K562 (cell line): ENCODE data around the gene PGLYRP4. TPM values are rescaled to one million over a fixed set of nuclear protein-coding genes. Genes with fewer than 3 reads are reported as not detected.

Source experiments
- ATAC-seq: fragments of 200-7000 bp; cut with Tn5 transposase; 3 replicates; pipeline ENCODE4 v1.9.1; 2020; ENCODE audit warnings: moderate library complexity
- BruUV-seq: library from RNA; stranded (reverse); fragments of 400-500 nt; replicated peaks from 2 replicates; lab custom pipeline; 2021; lab: Mats Ljungman, UMichigan
- CTCF ChIA-PET: fragments of 300-600 bp; formaldehyde crosslinking; extraction: SDS; loops from one replicate; lab custom pipeline; 2021; ENCODE audit warnings: low intra/inter-chr PET ratio; lab: Yijun Ruan, JAX
- POLR2A ChIA-PET: fragments of 300-600, 350-650 bp; sonication (Branson Sonifier 250); formaldehyde crosslinking; extraction: SDS; loops from one replicate; lab custom pipeline; 2021; ENCODE audit warnings: antibody characterized with exemption, inconsistent platforms; lab: Yijun Ruan, JAX
- DNase-seq, 4 experiments: peaks; one replicate each; pipeline versions ENCODE4 v3.0.0 to v3.0.0-alpha.2; 2011 to 2018; ENCODE audit warnings: low spot score in 3 of 4, mixed read lengths in 3 of 4; ENCODE audit errors: extremely low read depth in 1 of 4
- FAIRE-seq: peaks from 2 replicates; lab custom pipeline; 2011; peaks lifted over from hg19 to GRCh38; lab: Jason Lieb, UNC
- H2AFZ ChIP-seq: 2 replicates; pipeline ENCODE4 v1.6.0; 2011; ENCODE audit warnings: low read depth, low read length, control low read depth, inconsistent platforms
- H3K27ac ChIP-seq: fragments of 200-600 bp; 3 replicates; pipeline ENCODE4 v1.8.0; 2011; ENCODE audit warnings: low read depth, mild to moderate bottlenecking, control low read depth, inconsistent platforms, low read length, moderate library complexity, mixed read lengths; ENCODE audit errors: extremely low read depth
- H3K27me3 ChIP-seq, 2 experiments: fragments of 300-600 bp in 1 of 2; 2 replicates in 1 of 2; 3 replicates in 1 of 2; pipeline versions ENCODE4 v1.6.0 to v1.8.0; 2011; ENCODE audit warnings: inconsistent platforms in 2 of 2, low read length in 2 of 2, mild to moderate bottlenecking in 1 of 2, mixed read lengths in 1 of 2, moderate library complexity in 1 of 2; ENCODE audit not compliant: control insufficient read depth in 2 of 2, insufficient read depth in 2 of 2
- H3K36me3 ChIP-seq: fragments of 300-600 bp; 3 replicates; pipeline ENCODE4 v1.8.0; 2011; ENCODE audit warnings: mild to moderate bottlenecking, low read length, inconsistent platforms; ENCODE audit not compliant: control insufficient read depth, insufficient read depth
- H3K4me1 ChIP-seq, 2 experiments: fragments of 200-600 bp in 1 of 2; replicated peaks in 1 of 2; 2 replicates in 1 of 2; 3 replicates in 1 of 2; pipeline versions ENCODE4 v1.5.1 to v1.8.0; 2011; ENCODE audit warnings: inconsistent platforms in 2 of 2, low read length in 2 of 2, mild to moderate bottlenecking in 1 of 2, mixed read lengths in 1 of 2, moderate library complexity in 1 of 2; ENCODE audit not compliant: control insufficient read depth in 2 of 2, insufficient read depth in 2 of 2
- H3K4me2 ChIP-seq: 2 replicates; pipeline ENCODE4 v1.6.1; 2011; ENCODE audit warnings: low read length, control low read depth, inconsistent platforms, mixed read lengths; ENCODE audit not compliant: insufficient read depth
- H3K4me3 ChIP-seq: fragments of 200-600 bp; sonication (generic), shearing (Covaris generic); 2 replicates; pipeline ENCODE4 v1.5.1; 2016; ENCODE audit warnings: control low read depth, inconsistent platforms
- H3K79me2 ChIP-seq: fragments of 200-600 bp; 3 replicates; pipeline ENCODE4 v1.8.0; 2011; ENCODE audit warnings: low read length, inconsistent platforms; ENCODE audit not compliant: control insufficient read depth, insufficient read depth
- H3K9ac ChIP-seq, 2 experiments: 2 replicates each; pipeline versions ENCODE4 v1.6.0 to v1.6.1; 2011; ENCODE audit warnings: low read depth in 2 of 2, low read length in 2 of 2, control low read depth in 1 of 2, inconsistent platforms in 1 of 2, mild to moderate bottlenecking in 1 of 2, mixed read lengths in 1 of 2; ENCODE audit not compliant: insufficient read depth in 1 of 2
- H3K9me1 ChIP-seq: one replicate; pipeline ENCODE4 v1.6.0; 2011; ENCODE audit warnings: inconsistent platforms, mild to moderate bottlenecking, low read length, moderate library complexity; ENCODE audit not compliant: control insufficient read depth, insufficient read depth
- H3K9me3 ChIP-seq: replicated peaks from 2 replicates; pipeline ENCODE4 v1.5.1; 2011; ENCODE audit warnings: low read depth, low read length, inconsistent platforms; ENCODE audit not compliant: control insufficient read depth, insufficient read depth
- H4K20me1 ChIP-seq: replicated peaks from 2 replicates; pipeline ENCODE4 v1.6.1; 2011; ENCODE audit warnings: low read length, inconsistent platforms, mixed read lengths; ENCODE audit not compliant: control insufficient read depth, insufficient read depth
- ADNP ChIP-seq: fragments of 200-800 bp; sonication (Bioruptor generic); IDR thresholded peaks from 2 replicates; pipeline ENCODE4 v1.6.1; 2016; ENCODE audit warnings: missing genetic modification characterization, missing compliant biosample characterization
- CC2D1A ChIP-seq: fragments of 450-650 bp; IDR thresholded peaks from 2 replicates; pipeline ENCODE4 v1.6.1; 2017; ENCODE audit warnings: mild to moderate bottlenecking
- CHD2 ChIP-seq: IDR thresholded peaks from 2 replicates; pipeline ENCODE4 v1.6.1; 2011; ENCODE audit warnings: low read depth, low read length
- FOXA1 ChIP-seq: fragments of 450-650 bp; IDR thresholded peaks from 2 replicates; pipeline ENCODE4 v1.6.1; 2016; ENCODE audit warnings: mild to moderate bottlenecking, borderline replicate concordance
- GABPB2 ChIP-seq: fragments of 250-450 bp; sonication (Bioruptor Pico); conservative IDR thresholded peaks from 2 replicates; pipeline ENCODE4 v1.5.1; 2021; ENCODE audit warnings: mild to moderate bottlenecking
- GATAD2A ChIP-seq: fragments of 450-650 bp; IDR thresholded peaks from 2 replicates; pipeline ENCODE4 v1.6.1; 2017
- HNRNPK ChIP-seq: fragments of 200-400 bp; formaldehyde crosslinking; IDR thresholded peaks from one replicate; pipeline ENCODE4 v1.6.1; 2018; ENCODE audit warnings: mild to moderate bottlenecking, low read depth, low read length; ENCODE audit not compliant: poor library complexity, severe bottlenecking
- KLF6 ChIP-seq: fragments of 250-450 bp; sonication (Bioruptor Pico); IDR thresholded peaks from 2 replicates; pipeline ENCODE4 v1.4.0; 2020; ENCODE audit warnings: mild to moderate bottlenecking, moderate library complexity, borderline replicate concordance
- MECOM ChIP-seq: fragments of 250-450 bp; sonication (Bioruptor Pico); IDR thresholded peaks from 2 replicates; pipeline ENCODE4 v1.8.0; 2022; ENCODE audit warnings: inconsistent platforms
- MEIS2 ChIP-seq: fragments of 450-650 bp; IDR thresholded peaks from 2 replicates; pipeline ENCODE4 v1.6.1; 2014; ENCODE audit warnings: mild to moderate bottlenecking; ENCODE audit not compliant: partially characterized antibody
- NCOR1 ChIP-seq: fragments of 450-650 bp; IDR thresholded peaks from 2 replicates; pipeline ENCODE4 v1.6.1; 2016; ENCODE audit warnings: mild to moderate bottlenecking, moderate library complexity
- PTRF ChIP-seq: fragments of 450-650 bp; IDR thresholded peaks from 2 replicates; pipeline ENCODE4 v1.6.1; 2016; ENCODE audit warnings: mild to moderate bottlenecking, missing genetic modification characterization, missing compliant biosample characterization
- SRF ChIP-seq, 2 experiments: fragments of 250-450, 450-650 bp in 1 of 2; sonication (Bioruptor Pico) in 1 of 2; sonication (generic) in 1 of 2; formaldehyde crosslinking; IDR thresholded peaks; 2 replicates each; pipeline versions ENCODE4 v1.5.0 to v1.5.1; 2020 to 2022; ENCODE audit warnings: mild to moderate bottlenecking in 1 of 2, missing genetic modification reagents in 1 of 2
- U2AF2 ChIP-seq: fragments of 200-400 bp; formaldehyde crosslinking; optimal IDR thresholded peaks from 2 replicates; pipeline ENCODE3; 2017; ENCODE audit warnings: low read depth, mild to moderate bottlenecking, low read length
- ZNF41 ChIP-seq: fragments of 250-450 bp; sonication (Bioruptor Pico); conservative IDR thresholded peaks from 2 replicates; pipeline ENCODE4 v1.4.0; 2020; ENCODE audit warnings: mild to moderate bottlenecking
- ZNF583 ChIP-seq: fragments of 250-450 bp; sonication (Bioruptor Pico); IDR thresholded peaks from 2 replicates; pipeline ENCODE4 v1.4.0; 2020
- ZNF589 ChIP-seq: fragments of 200-800 bp; sonication (Bioruptor generic); IDR thresholded peaks from 2 replicates; pipeline ENCODE4 v1.6.1; 2016; ENCODE audit warnings: low read depth, missing genetic modification characterization, missing compliant biosample characterization
- WGBS: fragments of 100-300 bp; shearing (Covaris generic); methylation state at CpG from one replicate; pipeline ENCODE4 v1.1.6; 2016; ENCODE audit warnings: low coverage, mixed read lengths; ENCODE audit not compliant: insufficient coverage; ENCODE audit errors: missing lambda C conversion rate; 5-methylcytosine and 5-hydroxymethylcytosine counted together
- in situ Hi-C: fragments of 300-500 bp; cut with MboI; formaldehyde crosslinking; loops from 4 replicates; pipeline ENCODE4 v1.15.0; 2018; ENCODE audit warnings: inconsistent platforms, mixed read lengths
- intact Hi-C: fragments of 100-400 bp; cut with micrococcal nuclease; formaldehyde crosslinking; loops from 2 replicates; pipeline ENCODE4 v1.14.2; 2022
- polyA plus RNA-seq, 8 experiments: library from polyadenylated mRNA; depleted of rRNA in 4 of 8; stranded (reverse) in 5 of 8; unstranded in 3 of 8; fragments of >200 nt; fragmentation: Nextera tagmentation in 2 of 8; fragmentation: Illumina TruSeq in 1 of 8; extraction: Ambion mirVana in 2 of 8; extraction: Trizol in 1 of 8; gene quantifications; 2 replicates each; pipeline versions ENCODE4 v1.2.1 to v1.2.3, GENCODE V29; 2011 to 2014; ENCODE audit warnings: inconsistent platforms in 1 of 8, missing spikeins in 1 of 8
- total RNA-seq, 7 experiments: library from RNA; depleted of rRNA in 6 of 7; stranded (reverse); fragments of >200 nt in 6 of 7; fragmentation: Illumina TruSeq in 2 of 7; extraction: Trizol in 2 of 7; gene quantifications; 2 replicates each; pipeline versions ENCODE4 v1.2.1 to v1.2.3, GENCODE V29; 2011 to 2021; ENCODE audit warnings: low replicate concordance in 1 of 7
- TF ChIP-seq, protein P1 (sequence below): fragments of 200-800 bp; sonication (Bioruptor generic); IDR thresholded peaks from 2 replicates; pipeline ENCODE4 v1.6.1; 2016; ENCODE audit warnings: missing genetic modification characterization, missing compliant biosample characterization

The PGLYRP4 gene
- total and polyA plus RNA-seq, 9 of the 15 experiments (the other 6 are each of a cell fraction or from before 2014, with no cell fraction given), result 0.06 to 0.13 (median 0.11) TPM; not detected in 6

DNA sequence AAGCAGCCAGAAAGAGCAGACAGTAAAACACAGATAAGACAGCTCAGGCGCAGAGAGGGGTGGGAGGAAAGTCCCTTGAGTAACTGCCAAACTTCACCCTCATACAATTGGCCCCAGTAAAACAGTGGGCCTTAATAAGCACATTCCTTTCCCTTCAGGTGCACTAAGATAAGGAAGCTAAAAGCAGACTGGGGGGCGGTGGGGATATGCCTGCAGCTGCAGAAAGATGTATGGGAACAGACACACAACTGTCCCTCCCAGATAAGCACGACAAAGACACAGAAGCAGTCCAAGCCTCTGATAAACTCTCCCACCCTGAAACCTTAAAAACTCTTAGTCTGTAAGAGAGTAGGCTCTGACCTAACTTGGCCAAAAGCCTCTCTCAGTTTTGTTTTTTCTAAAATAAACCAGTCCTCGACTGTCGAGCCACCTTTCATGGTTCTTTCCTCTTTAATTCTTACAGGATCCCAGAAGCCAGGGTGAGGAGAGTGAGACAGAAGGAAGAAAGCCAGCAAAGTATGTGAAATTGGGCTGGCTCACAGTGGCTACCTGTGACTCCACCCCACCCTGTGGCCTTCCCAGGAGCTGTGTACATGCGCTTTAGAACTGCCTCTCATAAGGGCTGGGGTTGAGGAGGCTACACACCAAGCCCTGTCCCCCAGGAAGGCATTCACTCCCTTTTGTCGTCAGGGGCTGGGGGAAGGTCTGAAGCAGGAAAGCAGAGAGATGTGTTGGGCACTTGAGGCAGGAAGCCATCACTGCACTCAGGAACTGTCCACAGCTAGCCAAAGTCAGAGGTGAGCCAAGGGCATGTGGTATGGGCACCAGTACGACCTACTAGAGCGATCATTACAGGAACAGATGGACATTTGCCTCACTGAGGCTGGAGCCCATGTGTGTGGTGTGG, 4.6 kb downstream of the PGLYRP4 start:
- Histone ChIP-seq H3K27ac (peak overlapping the region; percentile 68), H3K36me3 (no peaks in the 10 kb centered on the region), H2AFZ (peak overlapping the region; percentile 30; the same call in 1 of the 2 replicates), H3K79me2 (no peaks in the 10 kb centered on the region), H3K9me3 (no peaks in the 10 kb centered on the region), H3K9ac (peak overlapping the region in 1 of 2 experiments; percentile 6; a peak in 1 of 4 replicates), H3K4me1 (peaks cover 30 to 39% of the 10 kb centered on the region in 2 experiments), H3K27me3 (peaks cover 0 to 12% of the 10 kb centered on the region in 2 experiments; a peak in 3 of 5 replicates), H3K4me2 (peak overlapping the region; percentile 78), H3K4me3 (no peak overlapping the region), H4K20me1 (peaks cover 18% of the 10 kb centered on the region), H3K9me1 (no peaks in the 10 kb centered on the region)
- POLR2A ChIA-PET, result interaction anchor here (0.6 to 1.7 kb wide), 12 partner anchors 9 to 1592 kb away, joined by 3 to 6 read pairs (median 4); partner anchors contain the start of genes CHTOP, PGLYRP3 and PMVK
- CTCF ChIA-PET, result no interaction called here
- in situ Hi-C loops, result no loop called here
- BruUV-seq, result no TSS peak
- DNase-seq, result peak; percentile 64 to 93 (median 69)
- WGBS, result 10% methylated on average over 9 of the region's 9 CpGs
- FAIRE-seq, result peak; percentile 97
- intact Hi-C loops, result no loop called here
- peak; percentile 90 for ATAC-seq
- no peak for TF ChIP-seq U2AF2
- peak in 1 of 2 experiments; percentile 62; a peak in 1 of 4 replicates for TF ChIP-seq SRF (CRISPR knock-in tag; IDR thresholded peaks at IDR 0.05)
- TF ChIP-seq ZNF41, result 0 out of 2 replicates have a peak, but pooled peaks have one; percentile 34
- peak; percentile 100 for TF ChIP-seq NCOR1
- TF ChIP-seq CC2D1A, result peak; percentile 99
- TF ChIP-seq ZNF583 (CRISPR knock-in tag), result peak; percentile 94
- peak; percentile 64 for TF ChIP-seq PTRF
- no peak; the same call in 1 of the 2 replicates for TF ChIP-seq MECOM (CRISPR knock-in tag)
- TF ChIP-seq MEIS2, result peak; percentile 98
- TF ChIP-seq ADNP, result peak; percentile 61; the same call in 1 of the 2 replicates
- no peak for TF ChIP-seq FOXA1
- TF ChIP-seq, protein P1, sequence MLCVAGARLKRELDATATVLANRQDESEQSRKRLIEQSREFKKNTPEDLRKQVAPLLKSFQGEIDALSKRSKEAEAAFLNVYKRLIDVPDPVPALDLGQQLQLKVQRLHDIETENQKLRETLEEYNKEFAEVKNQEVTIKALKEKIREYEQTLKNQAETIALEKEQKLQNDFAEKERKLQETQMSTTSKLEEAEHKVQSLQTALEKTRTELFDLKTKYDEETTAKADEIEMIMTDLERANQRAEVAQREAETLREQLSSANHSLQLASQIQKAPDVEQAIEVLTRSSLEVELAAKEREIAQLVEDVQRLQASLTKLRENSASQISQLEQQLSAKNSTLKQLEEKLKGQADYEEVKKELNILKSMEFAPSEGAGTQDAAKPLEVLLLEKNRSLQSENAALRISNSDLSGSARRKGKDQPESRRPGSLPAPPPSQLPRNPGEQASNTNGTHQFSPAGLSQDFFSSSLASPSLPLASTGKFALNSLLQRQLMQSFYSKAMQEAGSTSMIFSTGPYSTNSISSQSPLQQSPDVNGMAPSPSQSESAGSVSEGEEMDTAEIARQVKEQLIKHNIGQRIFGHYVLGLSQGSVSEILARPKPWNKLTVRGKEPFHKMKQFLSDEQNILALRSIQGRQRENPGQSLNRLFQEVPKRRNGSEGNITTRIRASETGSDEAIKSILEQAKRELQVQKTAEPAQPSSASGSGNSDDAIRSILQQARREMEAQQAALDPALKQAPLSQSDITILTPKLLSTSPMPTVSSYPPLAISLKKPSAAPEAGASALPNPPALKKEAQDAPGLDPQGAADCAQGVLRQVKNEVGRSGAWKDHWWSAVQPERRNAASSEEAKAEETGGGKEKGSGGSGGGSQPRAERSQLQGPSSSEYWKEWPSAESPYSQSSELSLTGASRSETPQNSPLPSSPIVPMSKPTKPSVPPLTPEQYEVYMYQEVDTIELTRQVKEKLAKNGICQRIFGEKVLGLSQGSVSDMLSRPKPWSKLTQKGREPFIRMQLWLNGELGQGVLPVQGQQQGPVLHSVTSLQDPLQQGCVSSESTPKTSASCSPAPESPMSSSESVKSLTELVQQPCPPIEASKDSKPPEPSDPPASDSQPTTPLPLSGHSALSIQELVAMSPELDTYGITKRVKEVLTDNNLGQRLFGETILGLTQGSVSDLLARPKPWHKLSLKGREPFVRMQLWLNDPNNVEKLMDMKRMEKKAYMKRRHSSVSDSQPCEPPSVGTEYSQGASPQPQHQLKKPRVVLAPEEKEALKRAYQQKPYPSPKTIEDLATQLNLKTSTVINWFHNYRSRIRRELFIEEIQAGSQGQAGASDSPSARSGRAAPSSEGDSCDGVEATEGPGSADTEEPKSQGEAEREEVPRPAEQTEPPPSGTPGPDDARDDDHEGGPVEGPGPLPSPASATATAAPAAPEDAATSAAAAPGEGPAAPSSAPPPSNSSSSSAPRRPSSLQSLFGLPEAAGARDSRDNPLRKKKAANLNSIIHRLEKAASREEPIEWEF (CRISPR knock-in tag), result peak; percentile 97
- no peak for TF ChIP-seq CHD2
- TF ChIP-seq ZNF589, result peak; percentile 99
- no peak for TF ChIP-seq GATAD2A
- no peak for TF ChIP-seq HNRNPK
- peak; percentile 93 for TF ChIP-seq KLF6 (CRISPR knock-in tag)
- TF ChIP-seq GABPB2 (CRISPR knock-in tag), result no peak
